Upper lobe of left lung (tissue), 6 donors: Measurements from ENCODE around the gene CDC14A. TPM values are rescaled to one million over a fixed set of nuclear protein-coding genes. Genes with fewer than 3 reads are reported as not detected.

Source experiments
- ATAC-seq, 2 donors: fragments of 200-7000 bp; cut with Tn5 transposase; one replicate each; pipeline ENCODE4 v1.9.1; 2022; ENCODE audit warnings: mild to moderate bottlenecking in 2 of 2, moderate library complexity in 2 of 2; ENCODE audit not compliant: low FRiP score in 2 of 2
- DNase-seq, 2 donors: peaks; one replicate each; pipeline ENCODE4 v3.0.0-alpha.2; 2019 to 2020
- H3K27ac ChIP-seq, 4 donors: fragments of 200-600 bp; sonication (generic); one replicate each; pipeline ENCODE4 v1.5.1; 2016 to 2019
- H3K27me3 ChIP-seq, 4 donors: fragments of 200-600 bp; sonication (generic); one replicate each; pipeline ENCODE4 v1.5.1; 2017 to 2019
- H3K36me3 ChIP-seq, 4 donors: fragments of 200-600 bp; sonication (generic); one replicate each; pipeline ENCODE4 v1.5.1; 2016 to 2019
- H3K4me1 ChIP-seq, 4 donors: fragments of 200-600 bp; sonication (generic); one replicate each; pipeline ENCODE4 v1.5.1; 2018 to 2019
- H3K4me3 ChIP-seq, 4 donors: fragments of 200-600 bp; sonication (generic); one replicate each; pipeline ENCODE4 v1.5.1; 2017 to 2019; ENCODE audit warnings: mild to moderate bottlenecking in 2 of 4, moderate library complexity in 1 of 4
- H3K9me3 ChIP-seq, 4 donors: fragments of 200-600 bp; sonication (generic); one replicate each; pipeline ENCODE4 v1.5.1; 2018 to 2019
- CTCF ChIP-seq, 6 experiments: fragments of 450-650 bp in 4 of 6; fragments of 200-600 bp in 2 of 6; sonication (generic) in 2 of 6; IDR thresholded peaks; one replicate each; pipeline ENCODE4 v1.5.1; 2016 to 2019; ENCODE audit warnings: antibody characterized with exemption in 6 of 6
- EP300 ChIP-seq, 4 donors: sonication (generic); formaldehyde crosslinking; IDR thresholded peaks; one replicate each; pipeline ENCODE4 v1.5.1; 2017; ENCODE audit warnings: antibody characterized with exemption in 4 of 4, control low read depth in 2 of 4
- POLR2A ChIP-seq, 4 donors: fragments of 450-650 bp; IDR thresholded peaks; one replicate each; pipeline ENCODE4 v1.5.1; 2016 to 2017; ENCODE audit warnings: antibody characterized with exemption in 4 of 4, mild to moderate bottlenecking in 2 of 4
- POLR2AphosphoS5 ChIP-seq, 2 donors: sonication (generic); formaldehyde crosslinking; IDR thresholded peaks; one replicate each; pipeline ENCODE4 v1.5.1; 2017; ENCODE audit warnings: antibody characterized with exemption in 2 of 2
- WGBS, 2 donors: methylation state at CpG; one replicate each; pipeline ENCODE4 v1.1.5; 2017 to 2018; 5-methylcytosine and 5-hydroxymethylcytosine counted together
- total RNA-seq, 6 donors: library from RNA; depleted of rRNA in 4 of 6; stranded (reverse); fragments of >200 nt in 4 of 6; gene quantifications; one replicate each; pipeline versions ENCODE4 v1.1.0 to v1.2.1, GENCODE V29; 2016 to 2021
- donor health status: DM: no; HTN: no; CAD: no; lungs with moderate emphysema.
- donor health status: DM: no; HTN: yes; CAD: no; lungs with severe emphysema.

The CDC14A gene
- total RNA-seq, 6 donors from 2014 or later, result 9.6 to 56.6 (median 22.1) TPM

DNA sequence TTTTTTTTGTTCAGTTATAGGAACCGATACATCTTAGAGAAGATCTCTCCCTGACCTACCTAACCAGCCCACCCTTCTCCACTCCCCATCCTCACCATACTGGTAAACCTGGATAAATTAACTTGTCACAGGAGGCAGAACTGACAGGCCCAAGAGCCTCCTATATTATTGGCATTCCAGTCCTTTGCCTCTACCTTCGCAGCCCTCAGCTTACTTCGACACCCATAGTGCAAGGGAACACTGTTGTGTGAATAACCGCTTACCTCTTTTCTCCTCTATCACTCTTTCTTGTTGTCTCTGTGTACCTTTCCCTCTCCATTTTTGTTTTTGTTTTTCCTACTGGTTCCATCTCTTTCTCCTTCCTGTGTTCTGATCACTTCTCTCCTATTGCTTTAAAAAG is 58.7 kb downstream of the CDC14A start:
- Histone ChIP-seq H3K4me3 (no peak overlapping the region), H3K36me3 (no peaks in the 10 kb centered on the region), H3K4me1 (peaks cover 9 to 15% (median 11%) of the 10 kb centered on the region in 4 donors), H3K9me3 (no peaks in the 10 kb centered on the region), H3K27ac (peak overlapping the region in 1 of 4 donors; percentile 38), H3K27me3 (no peaks in the 10 kb centered on the region)
- ATAC-seq, result no peak
- TF ChIP-seq POLR2A (IDR thresholded peaks at IDR 0.05) (no peak), EP300 (IDR thresholded peaks at IDR 0.05) (no peak), POLR2AphosphoS5 (IDR thresholded peaks at IDR 0.05) (no peak), CTCF (IDR thresholded peaks at IDR 0.05) (no peak)
- DNase-seq, result no peak
- WGBS, 2 donors, result 94 to 100% methylated on average over 4 of the region's 4 CpGs

DNA sequence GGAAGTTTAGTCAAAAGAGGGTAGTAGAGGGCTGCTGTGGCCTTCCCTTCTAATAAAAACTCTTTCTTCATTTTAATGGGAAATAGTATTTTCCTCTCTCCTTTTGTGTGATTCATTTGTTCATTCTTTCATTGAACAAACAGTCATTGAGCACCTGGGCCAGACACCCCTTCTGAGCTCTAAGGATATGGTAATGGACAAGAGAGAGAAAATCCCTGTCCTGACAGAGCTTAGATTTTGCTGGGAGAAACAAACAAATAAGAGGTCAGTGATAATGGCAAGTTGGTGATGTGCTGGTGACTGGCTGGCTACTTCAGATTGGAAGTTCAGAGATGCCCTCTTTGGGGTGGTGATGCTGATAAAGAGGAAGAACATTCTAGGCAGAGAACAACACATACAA is 59.3 kb downstream of the CDC14A start:
- H3K4me3 ChIP-seq, result no peak overlapping the region
- no peak for TF ChIP-seq EP300 (IDR thresholded peaks at IDR 0.05)
- TF ChIP-seq POLR2AphosphoS5 (IDR thresholded peaks at IDR 0.05), result no peak
- no peak for TF ChIP-seq POLR2A (IDR thresholded peaks at IDR 0.05)
- TF ChIP-seq CTCF (IDR thresholded peaks at IDR 0.05), result no peak
- no peak for DNase-seq
- H3K9me3 ChIP-seq, result no peaks in the 10 kb centered on the region
- no peak for ATAC-seq
- peak overlapping the region in 3 of 4 donors; percentile 8 to 38 (median 12) for H3K27ac ChIP-seq
- H3K27me3 ChIP-seq, result no peaks in the 10 kb centered on the region
- H3K36me3 ChIP-seq, result no peaks in the 10 kb centered on the region
- peaks cover 10 to 15% (median 12%) of the 10 kb centered on the region in 4 donors for H3K4me1 ChIP-seq

GRCh38 chr1:100413035-100413434 is 60.7 kb downstream of the CDC14A start:
- Histone ChIP-seq H3K27ac (peak overlapping the region in 2 of 4 donors; percentile 32 to 41), H3K4me1 (peaks cover 10 to 15% (median 12%) of the 10 kb centered on the region in 4 donors), H3K36me3 (no peaks in the 10 kb centered on the region), H3K4me3 (no peak overlapping the region), H3K27me3 (no peaks in the 10 kb centered on the region), H3K9me3 (no peaks in the 10 kb centered on the region)
- 73 to 82% methylated on average over 2 of the region's 2 CpGs for WGBS, 2 donors
- TF ChIP-seq EP300 (IDR thresholded peaks at IDR 0.05) (no peak), POLR2AphosphoS5 (IDR thresholded peaks at IDR 0.05) (no peak)
- ATAC-seq, result no peak
- no peak for DNase-seq

- H3K36me3 ChIP-seq, result no peaks in the 10 kb centered on the region
- WGBS, 2 donors, result 40 to 57% methylated on average over 5 of the region's 5 CpGs
- TF ChIP-seq POLR2AphosphoS5 (IDR thresholded peaks at IDR 0.05) (no peak), CTCF (IDR thresholded peaks at IDR 0.05) (no peak), POLR2A (IDR thresholded peaks at IDR 0.05) (peak in 1 of 4 donors; percentile 35), EP300 (IDR thresholded peaks at IDR 0.05) (peak in 1 of 4 donors; percentile 27)
- no peak overlapping the region for H3K4me3 ChIP-seq
- ATAC-seq (no peak), DNase-seq (no peak)
- no peaks in the 10 kb centered on the region for H3K27me3 ChIP-seq
- H3K4me1 ChIP-seq, result peaks cover 10 to 15% (median 12%) of the 10 kb centered on the region in 4 donors
- peak overlapping the region in 3 of 4 donors; percentile 18 to 40 (median 38) for H3K27ac ChIP-seq
- H3K9me3 ChIP-seq, result no peaks in the 10 kb centered on the region
Measured at GRCh38 chr1:100414693-100415497, 62.6 kb downstream of the CDC14A start.

GRCh38 chr1:100415498-100415778 is 63.1 kb downstream of the CDC14A start:
- Histone ChIP-seq H3K4me3 (no peak overlapping the region), H3K27ac (peak overlapping the region in 2 of 4 donors; percentile 38 to 40)

More at GRCh38 chr1:100415498-100415778, 63.1 kb downstream of the CDC14A start:
- TF ChIP-seq EP300 (IDR thresholded peaks at IDR 0.05) (no peak), POLR2A (IDR thresholded peaks at IDR 0.05) (no peak), CTCF (IDR thresholded peaks at IDR 0.05) (no peak), POLR2AphosphoS5 (IDR thresholded peaks at IDR 0.05) (no peak)
- Histone ChIP-seq H3K4me1 (peaks cover 10 to 15% (median 12%) of the 10 kb centered on the region in 4 donors), H3K27me3 (no peaks in the 10 kb centered on the region), H3K36me3 (no peaks in the 10 kb centered on the region), H3K9me3 (no peaks in the 10 kb centered on the region)
- ATAC-seq (no peak), DNase-seq (no peak)
